Heart right ventricle (tissue), 16 donors: Measurements from ENCODE around the gene AGAP1. TPM values are rescaled to one million over a fixed set of nuclear protein-coding genes. Genes with fewer than 3 reads are reported as not detected.

ENCODE experiments used
- ATAC-seq, 8 donors: fragments of 200-7000 bp; cut with Tn5 transposase; one replicate each; pipeline ENCODE4 v1.9.1; 2020; ENCODE audit warnings: mild to moderate bottlenecking in 8 of 8, moderate library complexity in 8 of 8, moderate number of reproducible peaks in 1 of 8
- DNase-seq, 2 donors: peaks; one replicate each; pipeline ENCODE4 v3.0.0-alpha.2; 2020
- H3K27ac ChIP-seq, 10 donors: fragments of 200-600 bp; sonication (generic) in 2 of 10; one replicate each; pipeline versions ENCODE4 v1.5.0 to v1.8.0; 2020 to 2022; ENCODE audit warnings: mild to moderate bottlenecking in 3 of 10
- H3K27me3 ChIP-seq, 7 donors: fragments of 200-600 bp; one replicate each; pipeline ENCODE4 v1.8.0; 2021 to 2022; ENCODE audit warnings: mild to moderate bottlenecking in 2 of 7
- H3K36me3 ChIP-seq, 9 donors: fragments of 200-600 bp; sonication (generic) in 1 of 9; one replicate each; pipeline versions ENCODE4 v1.5.0 to v1.8.0; 2020 to 2022; ENCODE audit warnings: mild to moderate bottlenecking in 2 of 9
- H3K4me1 ChIP-seq, 9 donors: fragments of 200-600 bp; sonication (generic) in 1 of 9; one replicate each; pipeline versions ENCODE4 v1.5.0 to v1.8.0; 2020 to 2022; ENCODE audit warnings: mild to moderate bottlenecking in 4 of 9
- H3K4me3 ChIP-seq, 10 donors: fragments of 200-600 bp; sonication (generic) in 2 of 10; one replicate each; pipeline versions ENCODE4 v1.5.0 to v1.8.0; 2020 to 2022; ENCODE audit warnings: mild to moderate bottlenecking in 7 of 10, moderate library complexity in 2 of 10
- H3K9me3 ChIP-seq, 11 donors: fragments of 200-600 bp in 10 of 11; sonication (generic) in 2 of 11; one replicate each; pipeline versions ENCODE4 v1.5.0 to v1.8.0; 2013 to 2022; ENCODE audit warnings: mild to moderate bottlenecking in 2 of 11, control low read depth in 1 of 11, moderate library complexity in 1 of 11
- WGBS, 2 donors: extraction: QIAGEN DNeasy Blood & Tissue Kit; methylation state at CpG; one replicate each; pipeline ENCODE4 v1.1.7; 2013; ENCODE audit warnings: inconsistent platforms in 1 of 2; 5-methylcytosine and 5-hydroxymethylcytosine counted together
- intact Hi-C, 10 donors: fragments of 100-400 bp; cut with DNase I; formaldehyde crosslinking; loops; one replicate each; pipeline versions ENCODE4 v1.11.1 to v1.14.2; 2022
- polyA plus RNA-seq, 2 donors: library from polyadenylated mRNA; stranded (reverse); fragments of 200-250 nt; gene quantifications; one replicate each; pipeline ENCODE4 v1.2.3, GENCODE V29; 2013
- total RNA-seq, 10 donors: library from RNA; stranded (reverse); fragmentation: NEBNext Ultra II Directional in 3 of 10; extraction: Animal tissue kit (Norgen Biotek cat#: 25700) in 3 of 10; gene quantifications; one replicate each; pipeline versions ENCODE4 v1.2.1 to v1.2.4, GENCODE V29; 2021 to 2023
- TF ChIP-seq, protein P1 (sequence below), 9 donors: fragments of 200-600 bp; sonication (generic) in 2 of 9; IDR thresholded peaks; one replicate each; pipeline versions ENCODE4 v1.5.0 to v1.8.0; 2021 to 2022; ENCODE audit warnings: antibody characterized with exemption in 9 of 9, mild to moderate bottlenecking in 5 of 9, moderate library complexity in 1 of 9
- donor health status: Arrhythmogenic right ventricular cardiomyopathy.
- donor health status: ischemic (EF 13 %, LVEDD 7.1; RV severe dilation, severe dysfunction).
- donor health status: healthy with polysubstance abuse.
- donor health status: DM: no; HTN: yes; CAD: no.
- donor health status: DM: no; HTN: no; CAD: no.
- donor health status: ischemic (EF 25% LVEDD 6.9; RV normal size, moderate dysfunction).
- donor health status: ischemic (EF 25% LVEDD 5.7; RV mildly dilated, moderate dysfunction).
- donor health status: healthy.
- donor health status: DM: yes; HTN: yes; CAD: no.
- donor health status: Ischemic cardiomyopathy.
- donor health status: ischemic (EF 35%, LVEDD 5.7; RV mildly dilated, moderate dysfunction).
- donor health status: nonischemic (EF 11% LVEDD 7.7; RV severe dilation, severe dysfunction).
- donor health status: DM: yes; HTN: yes; CAD: no.
- donor health status: PGD.
- donor health status: ischemic (EF 29% LVEDD 5.4; RV normal size, mild dysfunction).
- donor health status: nonischemic (EF 23%, LVEDD 6.1; RV moderate dilation, normal function).

AGAP1 gene
- total and polyA plus RNA-seq, 12 donors, result 3.5 to 29.2 (median 19.4) TPM

DNA sequence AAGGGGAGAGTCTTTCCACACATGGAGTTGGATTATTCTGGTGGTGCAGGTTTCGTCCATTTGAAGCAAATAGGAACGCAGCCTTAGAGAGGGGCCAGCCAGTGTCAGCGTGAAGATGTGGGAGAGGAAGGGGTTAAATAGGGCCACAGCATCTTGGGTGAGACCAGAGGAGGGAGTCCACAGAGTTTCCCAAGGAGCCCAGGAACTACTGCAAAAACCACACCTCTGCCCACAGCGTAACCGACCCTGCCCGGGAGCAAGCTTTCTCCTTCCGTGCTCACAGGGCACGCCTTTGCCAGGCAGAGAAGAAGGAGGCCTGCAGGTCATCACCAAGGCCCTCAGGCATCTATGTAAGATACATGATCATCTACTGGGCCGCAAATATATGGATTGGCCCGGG lies 314.5 kb downstream of the AGAP1 start:
- H3K4me3 ChIP-seq, result no peak overlapping the region
- DNase-seq, result no peak
- H3K27ac ChIP-seq, result no peak overlapping the region
- H3K36me3 ChIP-seq, result peaks cover 0 to 80% (median 18%) of the 10 kb centered on the region in 9 donors
- no peaks in the 10 kb centered on the region for H3K27me3 ChIP-seq
- TF ChIP-seq, protein P1, sequence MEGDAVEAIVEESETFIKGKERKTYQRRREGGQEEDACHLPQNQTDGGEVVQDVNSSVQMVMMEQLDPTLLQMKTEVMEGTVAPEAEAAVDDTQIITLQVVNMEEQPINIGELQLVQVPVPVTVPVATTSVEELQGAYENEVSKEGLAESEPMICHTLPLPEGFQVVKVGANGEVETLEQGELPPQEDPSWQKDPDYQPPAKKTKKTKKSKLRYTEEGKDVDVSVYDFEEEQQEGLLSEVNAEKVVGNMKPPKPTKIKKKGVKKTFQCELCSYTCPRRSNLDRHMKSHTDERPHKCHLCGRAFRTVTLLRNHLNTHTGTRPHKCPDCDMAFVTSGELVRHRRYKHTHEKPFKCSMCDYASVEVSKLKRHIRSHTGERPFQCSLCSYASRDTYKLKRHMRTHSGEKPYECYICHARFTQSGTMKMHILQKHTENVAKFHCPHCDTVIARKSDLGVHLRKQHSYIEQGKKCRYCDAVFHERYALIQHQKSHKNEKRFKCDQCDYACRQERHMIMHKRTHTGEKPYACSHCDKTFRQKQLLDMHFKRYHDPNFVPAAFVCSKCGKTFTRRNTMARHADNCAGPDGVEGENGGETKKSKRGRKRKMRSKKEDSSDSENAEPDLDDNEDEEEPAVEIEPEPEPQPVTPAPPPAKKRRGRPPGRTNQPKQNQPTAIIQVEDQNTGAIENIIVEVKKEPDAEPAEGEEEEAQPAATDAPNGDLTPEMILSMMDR (IDR thresholded peaks at IDR 0.05), result no peak
- H3K4me1 ChIP-seq, result no peaks in the 10 kb centered on the region
- no peak for ATAC-seq
- intact Hi-C loops, result loop anchor here in 2 of 10 donors (10.0 kb wide), 2 partner anchors 356 to 366 kb away; partner anchors contain the start of gene GBX2 (in 1 of the 2)
- no peaks in the 10 kb centered on the region for H3K9me3 ChIP-seq
- WGBS, 2 donors, result 94 to 95% methylated on average over 10 of the region's 10 CpGs

DNA sequence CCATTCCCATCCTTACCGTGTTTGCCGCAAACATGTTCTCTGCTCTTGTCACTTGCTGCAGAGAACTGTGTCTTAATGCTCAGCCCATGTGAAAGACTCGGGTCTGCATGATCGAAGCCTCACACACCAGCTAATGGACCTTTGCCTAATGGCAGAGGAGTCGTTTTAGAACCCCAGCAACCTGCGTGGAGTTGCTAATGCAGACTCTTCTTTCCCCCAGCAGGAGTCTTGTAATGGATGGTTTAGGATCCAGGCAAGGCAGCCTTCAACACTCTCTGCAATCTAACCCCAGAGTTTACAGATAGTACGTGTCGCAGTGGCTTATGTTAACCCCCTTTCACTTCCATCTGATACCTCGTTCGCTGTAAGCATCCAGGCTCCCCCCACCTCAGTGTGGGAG lies 316.4 kb downstream of the AGAP1 start:
- DNase-seq, result no peak
- H3K4me1 ChIP-seq, result no peaks in the 10 kb centered on the region
- peaks cover 0 to 85% (median 18%) of the 10 kb centered on the region in 9 donors for H3K36me3 ChIP-seq
- H3K27me3 ChIP-seq, result no peaks in the 10 kb centered on the region
- TF ChIP-seq, protein P1 (IDR thresholded peaks at IDR 0.05), result no peak
- ATAC-seq, result no peak
- no peak overlapping the region for H3K4me3 ChIP-seq
- no peaks in the 10 kb centered on the region for H3K9me3 ChIP-seq
- intact Hi-C loops, result no loop called here
- H3K27ac ChIP-seq, result no peak overlapping the region
- WGBS, 2 donors, result 76 to 80% methylated on average over 10 of the region's 10 CpGs

DNA sequence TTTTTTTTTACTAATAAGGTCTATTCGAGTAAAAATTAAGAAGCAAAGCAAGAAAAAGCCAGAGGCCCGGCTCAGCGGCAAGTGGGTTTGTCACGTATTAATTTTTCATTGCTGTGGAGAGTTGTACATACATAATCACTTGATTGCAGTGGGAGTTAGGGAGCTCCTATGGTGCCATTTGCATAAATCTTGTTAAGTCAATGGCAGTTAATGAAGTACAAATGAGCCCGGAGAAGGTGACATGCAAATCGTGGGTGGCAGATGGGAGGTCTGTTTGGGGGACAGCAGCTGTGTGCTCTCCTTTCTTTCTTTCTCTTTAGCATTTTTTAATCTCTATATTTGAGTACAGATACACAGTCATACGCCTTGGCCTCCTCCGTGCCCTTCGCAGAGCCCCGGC lies 317.0 kb downstream of the AGAP1 start:
- Histone ChIP-seq H3K27me3 (no peaks in the 10 kb centered on the region), H3K4me3 (no peak overlapping the region), H3K4me1 (no peaks in the 10 kb centered on the region), H3K9me3 (no peaks in the 10 kb centered on the region), H3K36me3 (peaks cover 0 to 85% (median 18%) of the 10 kb centered on the region in 9 donors), H3K27ac (no peak overlapping the region)
- ATAC-seq (no peak), DNase-seq (no peak)
- intact Hi-C loops, result no loop called here
- TF ChIP-seq, protein P1 (IDR thresholded peaks at IDR 0.05), result no peak
- 91% methylated on average over 10 of the region's 10 CpGs for WGBS, 2 donors

DNA sequence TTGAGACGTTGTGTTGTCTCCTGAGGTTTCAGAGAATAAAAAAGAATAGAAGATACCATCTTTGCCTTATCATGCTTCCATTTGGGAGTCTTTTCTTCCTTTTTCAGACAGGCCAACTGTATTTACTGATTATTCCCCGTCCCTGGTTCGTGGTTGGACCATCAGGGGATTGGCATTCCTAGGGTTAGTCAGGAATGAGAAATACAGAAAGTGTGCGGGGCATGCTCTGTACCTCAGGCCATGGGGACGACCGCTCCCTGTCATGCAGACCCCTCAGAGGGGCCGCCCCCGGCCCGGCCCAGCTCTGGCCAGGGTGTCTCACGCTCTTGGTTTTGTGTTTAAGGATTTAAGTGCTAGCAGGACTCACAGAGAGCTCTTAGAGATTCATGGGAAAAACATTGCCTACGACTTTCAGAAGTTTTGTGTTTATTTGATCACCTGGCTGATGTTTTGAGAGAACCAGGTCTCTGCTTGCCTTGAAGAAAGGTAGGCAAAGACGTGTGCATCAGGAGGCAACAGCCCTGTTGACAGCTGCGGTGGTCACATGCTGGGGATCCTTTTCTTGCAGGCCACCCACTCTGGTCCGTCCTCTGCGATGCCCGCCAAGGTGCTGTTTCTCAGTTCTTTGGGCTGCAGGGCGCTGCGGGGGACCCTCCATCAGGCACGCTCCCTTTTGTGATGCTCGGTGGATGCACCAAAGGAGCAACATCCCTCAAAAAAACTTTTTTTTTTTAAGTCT lies 317.8 kb downstream of the AGAP1 start:
- no peak for ATAC-seq
- Histone ChIP-seq H3K27me3 (no peaks in the 10 kb centered on the region), H3K4me1 (no peaks in the 10 kb centered on the region), H3K36me3 (peaks cover 0 to 85% (median 18%) of the 10 kb centered on the region in 9 donors), H3K4me3 (no peak overlapping the region), H3K9me3 (no peaks in the 10 kb centered on the region), H3K27ac (no peak overlapping the region)
- TF ChIP-seq, protein P1 (IDR thresholded peaks at IDR 0.05), result no peak
- WGBS, 2 donors, result 94 to 95% methylated on average over 20 of the region's 20 CpGs
- intact Hi-C loops, result no loop called here
- DNase-seq, result no peak
